GM23338 (cell line): Measurements from ENCODE around the gene PLA2G4B. TPM values are rescaled to one million over a fixed set of nuclear protein-coding genes. Genes with fewer than 3 reads are reported as not detected.

Experiments
- ATAC-seq: fragments of 200-7000 bp; cut with Tn5 transposase; 3 replicates; pipeline ENCODE4 v1.9.1; 2020
- DNase-seq: peaks from one replicate; pipeline ENCODE4 v3.0.0-alpha.2; 2015; ENCODE audit warnings: low spot score
- H2AFZ ChIP-seq: fragments of 200-600 bp; sonication (generic); 2 replicates; pipeline ENCODE4 v1.8.0; 2016; ENCODE audit warnings: antibody characterized with exemption, mild to moderate bottlenecking, moderate library complexity
- H3F3A ChIP-seq: fragments of 200-600 bp; sonication (generic); replicated peaks from 2 replicates; pipeline ENCODE4 v1.8.0; 2017; ENCODE audit warnings: antibody characterized with exemption, mixed run types, low read depth
- H3K27ac ChIP-seq: fragments of 200-600 bp; sonication (generic); 2 replicates; pipeline ENCODE4 v1.6.1; 2016; ENCODE audit warnings: low read depth
- H3K27me3 ChIP-seq: fragments of 200-600 bp; sonication (generic); 2 replicates; pipeline ENCODE4 v1.8.0; 2016; ENCODE audit warnings: mild to moderate bottlenecking, mixed run types, moderate library complexity; ENCODE audit not compliant: insufficient read depth
- H3K36me3 ChIP-seq: fragments of 200-600 bp; sonication (generic); 2 replicates; pipeline ENCODE4 v1.8.0; 2016; ENCODE audit warnings: mild to moderate bottlenecking; ENCODE audit not compliant: insufficient read depth
- H3K4me1 ChIP-seq: fragments of 200-600 bp; sonication (generic); 2 replicates; pipeline ENCODE4 v1.8.0; 2016; ENCODE audit warnings: mild to moderate bottlenecking, moderate library complexity; ENCODE audit not compliant: insufficient read depth
- H3K4me2 ChIP-seq: fragments of 200-600 bp; sonication (generic); 2 replicates; pipeline ENCODE4 v1.7.1; 2017; ENCODE audit warnings: mixed run types
- H3K4me3 ChIP-seq: fragments of 200-600 bp; sonication (generic); 2 replicates; pipeline ENCODE4 v1.6.1; 2016; ENCODE audit warnings: mixed run types
- H3K79me2 ChIP-seq: fragments of 200-600 bp; sonication (generic); replicated peaks from 2 replicates; pipeline ENCODE4 v1.8.0; 2017; ENCODE audit warnings: mild to moderate bottlenecking; ENCODE audit not compliant: insufficient read depth
- H3K9me2 ChIP-seq: fragments of 200-600 bp; sonication (generic); 2 replicates; pipeline ENCODE4 v1.8.0; 2017; ENCODE audit not compliant: insufficient read depth
- H4K20me1 ChIP-seq: fragments of 200-600 bp; sonication (generic); replicated peaks from 2 replicates; pipeline ENCODE4 v1.8.0; 2017; ENCODE audit warnings: mild to moderate bottlenecking; ENCODE audit not compliant: insufficient read depth
- H3K27ac Mint-ChIP-seq: 2 replicates; pipeline ENCODE4 v1.8.0; 2020; ENCODE audit warnings: inconsistent platforms, mild to moderate bottlenecking, moderate library complexity, mixed read lengths
- H3K27me3 Mint-ChIP-seq: 3 replicates; pipeline ENCODE4 v1.8.0; 2022; ENCODE audit warnings: low read depth, mild to moderate bottlenecking, moderate library complexity, mixed read lengths, inconsistent platforms; ENCODE audit not compliant: insufficient read depth, poor library complexity
- H3K36me3 Mint-ChIP-seq: 3 replicates; pipeline ENCODE4 v1.8.0; 2021; ENCODE audit warnings: low read depth, mild to moderate bottlenecking, inconsistent platforms, moderate library complexity, mixed read lengths
- H3K4me1 Mint-ChIP-seq: 3 replicates; pipeline ENCODE4 v1.8.0; 2020; ENCODE audit warnings: mild to moderate bottlenecking, inconsistent platforms, mixed read lengths
- H3K4me3 Mint-ChIP-seq: 3 replicates; pipeline ENCODE4 v1.8.0; 2021; ENCODE audit warnings: moderate library complexity, mild to moderate bottlenecking, inconsistent platforms, mixed read lengths
- H3K9me3 Mint-ChIP-seq: 3 replicates; pipeline ENCODE4 v1.8.0; 2020; ENCODE audit warnings: moderate library complexity, mild to moderate bottlenecking, inconsistent platforms, mixed read lengths
- CREB1 ChIP-seq: fragments of 250-450 bp; sonication (Bioruptor Pico); IDR thresholded peaks from 2 replicates; pipeline ENCODE4 v1.5.0; 2020; ENCODE audit warnings: low read depth, mild to moderate bottlenecking, moderate library complexity
- EZH2 ChIP-seq: fragments of 200-600 bp; sonication (generic); IDR thresholded peaks from one replicate; pipeline ENCODE4 v1.8.0; 2017; ENCODE audit warnings: antibody characterized with exemption, mild to moderate bottlenecking, low read depth; ENCODE audit not compliant: unreplicated experiment
- EZH2phosphoT487 ChIP-seq: fragments of 200-600 bp; sonication (generic); IDR thresholded peaks from one replicate; pipeline ENCODE4 v1.8.1; 2018; ENCODE audit warnings: antibody characterized with exemption; ENCODE audit not compliant: unreplicated experiment
- JUNB ChIP-seq: IDR thresholded peaks from one replicate; pipeline ENCODE4 v1.6.1; 2016; ENCODE audit warnings: antibody characterized with exemption; ENCODE audit not compliant: unreplicated experiment
- NANOG ChIP-seq: IDR thresholded peaks from 2 replicates; pipeline ENCODE4 v1.6.1; 2016; ENCODE audit warnings: antibody characterized with exemption, borderline replicate concordance
- POLR2AphosphoS5 ChIP-seq: IDR thresholded peaks from 2 replicates; pipeline ENCODE4 v1.6.1; 2016; ENCODE audit warnings: antibody characterized with exemption, low read depth
- STAT1 ChIP-seq: IDR thresholded peaks from one replicate; pipeline ENCODE4 v1.6.1; 2016; ENCODE audit warnings: antibody characterized with exemption; ENCODE audit not compliant: unreplicated experiment
- ZNF114 ChIP-seq: fragments of 250-450 bp; sonication (Bioruptor Pico); IDR thresholded peaks from 2 replicates; pipeline ENCODE4 v1.5.0; 2020; ENCODE audit warnings: mild to moderate bottlenecking, moderate library complexity
- ZNF331 ChIP-seq: fragments of 250-450 bp; sonication (Bioruptor Pico); IDR thresholded peaks from 2 replicates; pipeline ENCODE4 v1.5.0; 2020; ENCODE audit warnings: low read depth, mild to moderate bottlenecking, moderate library complexity
- polyA plus RNA-seq: library from polyadenylated mRNA; unstranded; fragments of >200 nt; fragmentation: Nextera tagmentation; extraction: Ambion mirVana; gene quantifications from 2 replicates; pipeline ENCODE4 v1.2.1, GENCODE V29; 2016
- total RNA-seq: library from RNA; depleted of rRNA; stranded (reverse); fragments of >200 nt; shearing (Covaris generic); gene quantifications from 2 replicates; pipeline ENCODE4 v1.2.3, GENCODE V29; 2014
- TF ChIP-seq, protein P1 (sequence below): fragments of 250-450 bp; sonication (Bioruptor Pico); IDR thresholded peaks from 2 replicates; pipeline ENCODE4 v1.5.0; 2020; ENCODE audit warnings: mild to moderate bottlenecking, moderate library complexity
- TF ChIP-seq, protein P2 (sequence below), 2 experiments: fragments of 200-600 bp in 1 of 2; sonication (generic) in 1 of 2; conservative IDR thresholded peaks; 2 replicates each; pipeline versions ENCODE4 v1.5.1 to v1.6.1; 2016 to 2017; ENCODE audit warnings: antibody characterized with exemption in 2 of 2, low read depth in 2 of 2, mild to moderate bottlenecking in 2 of 2, moderate library complexity in 1 of 2
- TF ChIP-seq, protein P3 (sequence below): IDR thresholded peaks from 2 replicates; pipeline ENCODE4 v1.6.1; 2016; ENCODE audit warnings: antibody characterized with exemption

The PLA2G4B gene
- total and polyA plus RNA-seq, 2 experiments from 2014 or later: 4.4 to 9.6 TPM

DNA sequence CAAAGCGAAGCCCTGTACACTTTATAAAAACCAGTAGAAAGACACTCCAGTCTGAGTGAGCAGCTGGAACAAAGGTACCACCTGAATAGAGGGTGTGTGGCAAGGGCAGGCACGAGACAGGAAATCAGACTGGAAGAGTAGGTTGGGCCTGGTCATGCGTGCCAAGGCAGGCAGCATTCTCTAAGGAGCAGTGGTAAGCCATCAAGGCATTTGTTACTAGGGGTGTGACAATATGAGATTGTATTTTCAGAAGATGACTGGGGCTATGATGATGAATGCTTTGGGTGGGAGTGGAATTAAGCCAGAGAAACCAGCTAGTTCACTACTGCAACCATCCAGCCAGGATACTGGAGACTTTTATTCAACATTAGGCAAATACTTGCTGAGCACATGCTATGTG is 5.8 kb upstream of the PLA2G4B start:
- no peaks in the 10 kb centered on the region; the same call in 1 of the 2 replicates for H4K20me1 ChIP-seq
- no peaks in the 10 kb centered on the region for H3F3A ChIP-seq
- H3K4me3 Mint-ChIP-seq: no peak overlapping the region
- peaks cover 15% of the 10 kb centered on the region for H3K27me3 Mint-ChIP-seq
- ATAC-seq (no peak), DNase-seq (no peak)
- H3K4me2 ChIP-seq: no peak overlapping the region
- no peaks in the 10 kb centered on the region for H3K9me3 Mint-ChIP-seq
- TF ChIP-seq POLR2AphosphoS5 (no peak), JUNB (no peak)
- H3K36me3 Mint-ChIP-seq: peaks cover 17% of the 10 kb centered on the region
- H3K79me2 ChIP-seq: 0 out of 2 replicates have a peak, but pooled peaks cover 4% of the 10 kb centered on the region
- H3K4me1 ChIP-seq: peaks cover 4% of the 10 kb centered on the region; the same call in 1 of the 2 replicates
- H3K27ac Mint-ChIP-seq: no peak overlapping the region
- no peaks in the 10 kb centered on the region for H3K9me2 ChIP-seq
- no peak overlapping the region for H3K4me3 ChIP-seq
- H3K4me1 Mint-ChIP-seq: peaks cover 7% of the 10 kb centered on the region
- H3K36me3 ChIP-seq: no peaks in the 10 kb centered on the region; the same call in 1 of the 2 replicates
- H2AFZ ChIP-seq: no peak overlapping the region
- no peak overlapping the region for H3K27ac ChIP-seq
- H3K27me3 ChIP-seq: peaks cover 5% of the 10 kb centered on the region; the same call in 1 of the 2 replicates

DNA sequence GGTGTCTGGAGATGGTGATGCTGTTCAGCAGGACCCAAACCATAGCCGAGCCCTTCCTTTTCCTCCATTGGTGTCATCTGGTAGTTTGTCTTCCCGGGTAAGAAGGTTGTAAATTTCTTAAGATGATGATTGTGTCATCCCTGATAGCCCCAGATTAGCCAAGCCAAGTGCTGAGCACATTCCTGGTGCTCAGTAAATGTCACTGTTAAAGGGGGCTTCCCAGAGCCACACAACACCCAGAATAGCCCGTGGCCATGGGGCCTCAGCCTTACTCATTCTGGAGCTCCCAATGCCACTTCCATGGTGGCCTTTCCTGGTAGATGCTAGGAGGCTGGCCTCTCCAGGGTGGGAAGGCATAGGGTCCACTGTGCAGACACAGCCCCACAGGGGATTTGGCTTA is 4.6 kb upstream of the PLA2G4B start:
- Histone ChIP-seq H3K79me2 (no peaks in the 10 kb centered on the region), H3K27me3 (no peaks in the 10 kb centered on the region), H4K20me1 (no peaks in the 10 kb centered on the region; the same call in 1 of the 2 replicates), H3K27ac (no peak overlapping the region), H3K36me3 (no peaks in the 10 kb centered on the region; the same call in 1 of the 2 replicates), H3K4me2 (no peak overlapping the region), H3K9me2 (no peaks in the 10 kb centered on the region), H3K4me1 (no peaks in the 10 kb centered on the region), H3K4me3 (no peak overlapping the region), H3F3A (no peaks in the 10 kb centered on the region), H2AFZ (no peak overlapping the region)
- H3K4me3 Mint-ChIP-seq: no peak overlapping the region
- H3K9me3 Mint-ChIP-seq: no peaks in the 10 kb centered on the region
- peaks cover 17% of the 10 kb centered on the region for H3K36me3 Mint-ChIP-seq
- DNase-seq (no peak), ATAC-seq (no peak)
- H3K27ac Mint-ChIP-seq: no peak overlapping the region
- peaks cover 9% of the 10 kb centered on the region for H3K27me3 Mint-ChIP-seq
- no peaks in the 10 kb centered on the region; the same call in 1 of the 3 replicates for H3K4me1 Mint-ChIP-seq
- TF ChIP-seq STAT1: no peak
- TF ChIP-seq, protein P1, sequence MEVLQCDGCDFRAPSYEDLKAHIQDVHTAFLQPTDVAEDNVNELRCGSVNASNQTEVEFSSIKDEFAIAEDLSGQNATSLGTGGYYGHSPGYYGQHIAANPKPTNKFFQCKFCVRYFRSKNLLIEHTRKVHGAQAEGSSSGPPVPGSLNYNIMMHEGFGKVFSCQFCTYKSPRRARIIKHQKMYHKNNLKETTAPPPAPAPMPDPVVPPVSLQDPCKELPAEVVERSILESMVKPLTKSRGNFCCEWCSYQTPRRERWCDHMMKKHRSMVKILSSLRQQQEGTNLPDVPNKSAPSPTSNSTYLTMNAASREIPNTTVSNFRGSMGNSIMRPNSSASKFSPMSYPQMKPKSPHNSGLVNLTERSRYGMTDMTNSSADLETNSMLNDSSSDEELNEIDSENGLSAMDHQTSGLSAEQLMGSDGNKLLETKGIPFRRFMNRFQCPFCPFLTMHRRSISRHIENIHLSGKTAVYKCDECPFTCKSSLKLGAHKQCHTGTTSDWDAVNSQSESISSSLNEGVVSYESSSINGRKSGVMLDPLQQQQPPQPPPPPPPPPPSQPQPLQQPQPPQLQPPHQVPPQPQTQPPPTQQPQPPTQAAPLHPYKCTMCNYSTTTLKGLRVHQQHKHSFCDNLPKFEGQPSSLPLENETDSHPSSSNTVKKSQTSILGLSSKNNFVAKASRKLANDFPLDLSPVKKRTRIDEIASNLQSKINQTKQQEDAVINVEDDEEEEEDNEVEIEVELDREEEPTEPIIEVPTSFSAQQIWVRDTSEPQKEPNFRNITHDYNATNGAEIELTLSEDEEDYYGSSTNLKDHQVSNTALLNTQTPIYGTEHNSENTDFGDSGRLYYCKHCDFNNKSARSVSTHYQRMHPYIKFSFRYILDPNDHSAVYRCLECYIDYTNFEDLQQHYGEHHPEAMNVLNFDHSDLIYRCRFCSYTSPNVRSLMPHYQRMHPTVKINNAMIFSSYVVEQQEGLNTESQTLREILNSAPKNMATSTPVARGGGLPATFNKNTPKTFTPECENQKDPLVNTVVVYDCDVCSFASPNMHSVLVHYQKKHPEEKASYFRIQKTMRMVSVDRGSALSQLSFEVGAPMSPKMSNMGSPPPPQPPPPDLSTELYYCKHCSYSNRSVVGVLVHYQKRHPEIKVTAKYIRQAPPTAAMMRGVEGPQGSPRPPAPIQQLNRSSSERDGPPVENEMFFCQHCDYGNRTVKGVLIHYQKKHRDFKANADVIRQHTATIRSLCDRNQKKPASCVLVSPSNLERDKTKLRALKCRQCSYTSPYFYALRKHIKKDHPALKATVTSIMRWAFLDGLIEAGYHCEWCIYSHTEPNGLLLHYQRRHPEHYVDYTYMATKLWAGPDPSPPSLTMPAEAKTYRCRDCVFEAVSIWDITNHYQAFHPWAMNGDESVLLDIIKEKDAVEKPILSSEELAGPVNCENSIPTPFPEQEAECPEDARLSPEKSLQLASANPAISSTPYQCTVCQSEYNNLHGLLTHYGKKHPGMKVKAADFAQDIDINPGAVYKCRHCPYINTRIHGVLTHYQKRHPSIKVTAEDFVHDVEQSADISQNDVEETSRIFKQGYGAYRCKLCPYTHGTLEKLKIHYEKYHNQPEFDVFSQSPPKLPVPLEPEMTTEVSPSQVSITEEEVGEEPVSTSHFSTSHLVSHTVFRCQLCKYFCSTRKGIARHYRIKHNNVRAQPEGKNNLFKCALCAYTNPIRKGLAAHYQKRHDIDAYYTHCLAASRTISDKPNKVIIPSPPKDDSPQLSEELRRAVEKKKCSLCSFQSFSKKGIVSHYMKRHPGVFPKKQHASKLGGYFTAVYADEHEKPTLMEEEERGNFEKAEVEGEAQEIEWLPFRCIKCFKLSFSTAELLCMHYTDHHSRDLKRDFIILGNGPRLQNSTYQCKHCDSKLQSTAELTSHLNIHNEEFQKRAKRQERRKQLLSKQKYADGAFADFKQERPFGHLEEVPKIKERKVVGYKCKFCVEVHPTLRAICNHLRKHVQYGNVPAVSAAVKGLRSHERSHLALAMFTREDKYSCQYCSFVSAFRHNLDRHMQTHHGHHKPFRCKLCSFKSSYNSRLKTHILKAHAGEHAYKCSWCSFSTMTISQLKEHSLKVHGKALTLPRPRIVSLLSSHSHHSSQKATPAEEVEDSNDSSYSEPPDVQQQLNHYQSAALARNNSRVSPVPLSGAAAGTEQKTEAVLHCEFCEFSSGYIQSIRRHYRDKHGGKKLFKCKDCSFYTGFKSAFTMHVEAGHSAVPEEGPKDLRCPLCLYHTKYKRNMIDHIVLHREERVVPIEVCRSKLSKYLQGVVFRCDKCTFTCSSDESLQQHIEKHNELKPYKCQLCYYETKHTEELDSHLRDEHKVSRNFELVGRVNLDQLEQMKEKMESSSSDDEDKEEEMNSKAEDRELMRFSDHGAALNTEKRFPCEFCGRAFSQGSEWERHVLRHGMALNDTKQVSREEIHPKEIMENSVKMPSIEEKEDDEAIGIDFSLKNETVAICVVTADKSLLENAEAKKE: no peak
- TF ChIP-seq ZNF331: no peak
- TF ChIP-seq CREB1 (CRISPR knock-in tag): no peak
- TF ChIP-seq ZNF114 (CRISPR knock-in tag): no peak
- TF ChIP-seq, protein P2, sequence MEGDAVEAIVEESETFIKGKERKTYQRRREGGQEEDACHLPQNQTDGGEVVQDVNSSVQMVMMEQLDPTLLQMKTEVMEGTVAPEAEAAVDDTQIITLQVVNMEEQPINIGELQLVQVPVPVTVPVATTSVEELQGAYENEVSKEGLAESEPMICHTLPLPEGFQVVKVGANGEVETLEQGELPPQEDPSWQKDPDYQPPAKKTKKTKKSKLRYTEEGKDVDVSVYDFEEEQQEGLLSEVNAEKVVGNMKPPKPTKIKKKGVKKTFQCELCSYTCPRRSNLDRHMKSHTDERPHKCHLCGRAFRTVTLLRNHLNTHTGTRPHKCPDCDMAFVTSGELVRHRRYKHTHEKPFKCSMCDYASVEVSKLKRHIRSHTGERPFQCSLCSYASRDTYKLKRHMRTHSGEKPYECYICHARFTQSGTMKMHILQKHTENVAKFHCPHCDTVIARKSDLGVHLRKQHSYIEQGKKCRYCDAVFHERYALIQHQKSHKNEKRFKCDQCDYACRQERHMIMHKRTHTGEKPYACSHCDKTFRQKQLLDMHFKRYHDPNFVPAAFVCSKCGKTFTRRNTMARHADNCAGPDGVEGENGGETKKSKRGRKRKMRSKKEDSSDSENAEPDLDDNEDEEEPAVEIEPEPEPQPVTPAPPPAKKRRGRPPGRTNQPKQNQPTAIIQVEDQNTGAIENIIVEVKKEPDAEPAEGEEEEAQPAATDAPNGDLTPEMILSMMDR (conservative IDR thresholded peaks at IDR 0.05; ENCODE audit: low read depth in 2 of 2): no peak
- TF ChIP-seq EZH2phosphoT487: no peak
- TF ChIP-seq, protein P3, sequence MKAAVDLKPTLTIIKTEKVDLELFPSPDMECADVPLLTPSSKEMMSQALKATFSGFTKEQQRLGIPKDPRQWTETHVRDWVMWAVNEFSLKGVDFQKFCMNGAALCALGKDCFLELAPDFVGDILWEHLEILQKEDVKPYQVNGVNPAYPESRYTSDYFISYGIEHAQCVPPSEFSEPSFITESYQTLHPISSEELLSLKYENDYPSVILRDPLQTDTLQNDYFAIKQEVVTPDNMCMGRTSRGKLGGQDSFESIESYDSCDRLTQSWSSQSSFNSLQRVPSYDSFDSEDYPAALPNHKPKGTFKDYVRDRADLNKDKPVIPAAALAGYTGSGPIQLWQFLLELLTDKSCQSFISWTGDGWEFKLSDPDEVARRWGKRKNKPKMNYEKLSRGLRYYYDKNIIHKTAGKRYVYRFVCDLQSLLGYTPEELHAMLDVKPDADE: no peak
- TF ChIP-seq POLR2AphosphoS5: no peak
- TF ChIP-seq EZH2: no peak
- no peak for TF ChIP-seq NANOG
